Measurements from ENCODE around the gene C6orf89. TPM values are rescaled to one million over a fixed set of nuclear protein-coding genes. Genes with fewer than 3 reads are reported as not detected.

The C6orf89 gene
- total and polyA plus RNA-seq, 2 of the 8 experiments (the other 6 are each of a cell fraction or from before 2014, with no cell fraction given): 4.6 to 12.3 TPM

GRCh38 chr6:36969240-36969691 is 83.5 kb downstream of the C6orf89 start:
- no peak for FAIRE-seq
- no peak for TF ChIP-seq ATF3 (IDR thresholded peaks at IDR 0.05; ENCODE audit: insufficient read depth, low read depth, low read length)
- TF ChIP-seq TBP (IDR thresholded peaks at IDR 0.05; ENCODE audit: low read depth, low read length): no peak
- no peak for TF ChIP-seq GABPA (IDR thresholded peaks at IDR 0.05; ENCODE audit: borderline replicate concordance, insufficient read depth, low read length)
- no peak for TF ChIP-seq SP2 (IDR thresholded peaks at IDR 0.05; ENCODE audit: low read length)
- TF ChIP-seq SP1 (IDR thresholded peaks at IDR 0.05; ENCODE audit: low read depth, low read length): no peak
- TF ChIP-seq CEBPB (IDR thresholded peaks at IDR 0.05; ENCODE audit: low read depth, low read length): no peak
- TF ChIP-seq HDAC6 (IDR thresholded peaks at IDR 0.05; ENCODE audit: low read depth, low read length): no peak
- no peak for TF ChIP-seq SAP30 (IDR thresholded peaks at IDR 0.05; ENCODE audit: insufficient read depth, insufficient replicate concordance, low read length)
- TF ChIP-seq BACH1 (IDR thresholded peaks at IDR 0.05; ENCODE audit: low read length): no peak
- TF ChIP-seq TEAD4 (IDR thresholded peaks at IDR 0.05; ENCODE audit: low read depth, low read length): no peak
- no peak for TF ChIP-seq TAF7 (optimal IDR thresholded peaks at IDR 0.05; ENCODE audit: borderline replicate concordance, low read depth, low read length)
- no peak for TF ChIP-seq RFX5 (IDR thresholded peaks at IDR 0.05; ENCODE audit: borderline replicate concordance, low read depth, low read length)
- TF ChIP-seq HDAC2 (IDR thresholded peaks at IDR 0.05; ENCODE audit: borderline replicate concordance in 1 of 2, low read depth in 2 of 2, low read length in 2 of 2): no peak
- no peak for TF ChIP-seq KDM1A (IDR thresholded peaks at IDR 0.05; ENCODE audit: borderline replicate concordance, low read length)

More at GRCh38 chr6:36969240-36969691, 83.5 kb downstream of the C6orf89 start:
- peaks cover 3 to 6% of the 10 kb centered on the region in 2 experiments for H4K20me1 ChIP-seq (replicated peaks in 1 of 2; ENCODE audit: control insufficient read depth in 1 of 2, insufficient read depth in 2 of 2, low read length in 2 of 2)
- no peaks in the 10 kb centered on the region for H3K9me3 ChIP-seq (ENCODE audit: insufficient read depth in 2 of 2, low read depth in 1 of 2, low read length in 1 of 2)
- no peak overlapping the region for H3K9ac ChIP-seq (replicated peaks in 1 of 4; ENCODE audit: extremely low read depth in 1 of 4, low read depth in 3 of 4, low read length in 3 of 4)
- no peak overlapping the region for H3K4ac ChIP-seq (replicated peaks; ENCODE audit: insufficient read length, low read depth, low read length)
- no peak overlapping the region for H2BK15ac ChIP-seq (ENCODE audit: low read length)
- H3K27ac ChIP-seq (ENCODE audit: low read depth, low read length): no peak overlapping the region
- no peaks in the 10 kb centered on the region for H3K4me1 ChIP-seq (replicated peaks in 1 of 4; ENCODE audit: control insufficient read depth in 3 of 4, insufficient read depth in 4 of 4, low read length in 3 of 4)
- H3K23me2 ChIP-seq (ENCODE audit: low read depth, low read length): no peaks in the 10 kb centered on the region
- POLR2A ChIA-PET (ENCODE audit: partially characterized antibody): interaction anchor here (1.5 kb wide), 1 partner anchor 13 kb away, joined by 3 read pairs; no protein-coding TSS in a partner anchor
- H2BK120ac ChIP-seq (replicated peaks; ENCODE audit: low read depth, low read length): no peak overlapping the region
- H3K4me2 ChIP-seq (ENCODE audit: insufficient read depth in 1 of 2, low read depth in 2 of 2, low read length in 2 of 2): no peak overlapping the region
- WGBS, 2 experiments (ENCODE audit: extremely low coverage in 1 of 2, insufficient coverage in 1 of 2, insufficient read length in 1 of 2, insufficient replicate concordance in 2 of 2, low coverage in 1 of 2, low lambda C conversion rate in 2 of 2, missing lambda C conversion rate in 1 of 2): 92% methylated on average over 14 of the region's 14 CpGs; no CpG with 5 or more reads in 1 of the 2 experiments
- no peak overlapping the region for H2BK5ac ChIP-seq (ENCODE audit: low read depth, low read length)
- H3K56ac ChIP-seq (replicated peaks; ENCODE audit: insufficient read length, low read depth, low read length): no peak overlapping the region
- H3K14ac ChIP-seq (ENCODE audit: insufficient read length): no peak overlapping the region
- H3K18ac ChIP-seq (ENCODE audit: extremely low read depth, low read length): no peak overlapping the region
- no peak overlapping the region for H4K5ac ChIP-seq (ENCODE audit: insufficient read length, low read depth, low read length)
- H2BK20ac ChIP-seq (ENCODE audit: low read length): no peak overlapping the region
- CTCF ChIA-PET (ENCODE audit: partially characterized antibody): interaction anchor here (1.2 to 3.1 kb wide), 3 partner anchors 8 to 49 kb away, joined by 3 to 12 read pairs (median 9); no protein-coding TSS in a partner anchor
- no peak overlapping the region for H2AK5ac ChIP-seq (ENCODE audit: low read depth, low read length)
- DNase-seq (ENCODE audit: low read depth in 1 of 2, low spot score in 2 of 2): no peak
- H3K27me3 ChIP-seq (replicated peaks in 1 of 4; ENCODE audit: control insufficient read depth in 3 of 4, extremely low read depth in 1 of 4, insufficient read depth in 3 of 4, low read length in 3 of 4): no peaks in the 10 kb centered on the region
- no peak overlapping the region for H3K23ac ChIP-seq (ENCODE audit: insufficient read length)
- no peak overlapping the region for H2BK12ac ChIP-seq (ENCODE audit: low read depth, low read length)
- H3K36me3 ChIP-seq (ENCODE audit: control insufficient read depth in 2 of 4, insufficient read depth in 4 of 4, low read length in 3 of 4): peaks cover 40 to 65% (median 60%) of the 10 kb centered on the region in 4 experiments
- no peak overlapping the region for H4K8ac ChIP-seq (ENCODE audit: extremely low read depth, insufficient read depth, low read length)
- no peak overlapping the region for H3K4me3 ChIP-seq (ENCODE audit: extremely low read depth in 1 of 4, insufficient read depth in 2 of 4, low read depth in 3 of 4, low read length in 4 of 4)
- no peak overlapping the region for H4K91ac ChIP-seq (replicated peaks; ENCODE audit: insufficient read length, low read length)
- no peak overlapping the region for H2AFZ ChIP-seq (ENCODE audit: low read length)
- H3K79me2 ChIP-seq (ENCODE audit: control insufficient read depth in 1 of 2, insufficient read depth in 2 of 2, low read length in 2 of 2): no peaks in the 10 kb centered on the region
- H3K79me1 ChIP-seq (ENCODE audit: low read depth, low read length): no peaks in the 10 kb centered on the region; the same call in 1 of the 2 replicates
